B cell (primary cell): ENCODE results near the gene CYP4F11. TPM values are rescaled to one million over a fixed set of nuclear protein-coding genes. Genes with fewer than 3 reads are reported as not detected.
"Not testable (repeated sequence)": the region's sequence is repeated elsewhere in the genome, so short reads cannot be mapped to it uniquely, and the experiment has no call there.

Experiments
- ATAC-seq: fragments of 200-7000 bp; cut with Tn5 transposase; one replicate; pipeline ENCODE4 v1.10.0; 2021; ENCODE audit warnings: low read depth, mild to moderate bottlenecking, moderate number of reproducible peaks, moderate library complexity
- CTCF ChIA-PET: fragments of 350-600 bp; sonication (Branson Sonifier 250); formaldehyde crosslinking; loops from one replicate; lab custom pipeline; 2021; ENCODE audit warnings: antibody characterized with exemption, inconsistent platforms; lab: Charles Lee
- POLR2A ChIA-PET: fragments of 350-600 bp; sonication (Branson Sonifier 250); formaldehyde crosslinking; loops from one replicate; lab custom pipeline; 2021; ENCODE audit warnings: antibody characterized with exemption; lab: Charles Lee
- DNase-seq: peaks from one replicate; pipeline ENCODE4 v3.0.0; 2013
- H2AFZ ChIP-seq: 2 replicates; pipeline ENCODE4 v1.6.1; 2012; ENCODE audit warnings: mild to moderate bottlenecking, low read depth, low read length; ENCODE audit not compliant: insufficient read depth, poor library complexity, severe bottlenecking
- H3K27ac ChIP-seq, 2 donors: 1 replicate in 1 of 2; 2 replicates in 1 of 2; pipeline ENCODE4 v1.5.1; 2012 to 2013; ENCODE audit warnings: low read length in 2 of 2, mild to moderate bottlenecking in 2 of 2, moderate library complexity in 1 of 2
- H3K27me3 ChIP-seq, 4 experiments: fragments of 200-600 bp in 1 of 4; sonication (generic) in 1 of 4; replicated peaks in 1 of 4; 1 replicate in 2 of 4; 2 replicates in 2 of 4; pipeline versions ENCODE4 v1.6.1 to v1.7.0; 2013 to 2016; ENCODE audit warnings: low read length in 3 of 4, mild to moderate bottlenecking in 2 of 4, mixed read lengths in 1 of 4, moderate library complexity in 1 of 4; ENCODE audit not compliant: insufficient read depth in 4 of 4, control insufficient read depth in 3 of 4; ENCODE audit errors: control extremely low read depth in 1 of 4
- H3K36me3 ChIP-seq, 2 experiments: replicated peaks in 1 of 2; 1 replicate in 1 of 2; 2 replicates in 1 of 2; pipeline versions ENCODE4 v1.6.1 to v1.7.1; 2013; ENCODE audit warnings: low read length in 1 of 2; ENCODE audit not compliant: insufficient read depth in 2 of 2, control insufficient read depth in 1 of 2; ENCODE audit errors: control extremely low read depth in 1 of 2, extremely low read depth in 1 of 2
- H3K4me1 ChIP-seq, 2 donors: fragments of 200-600 bp in 1 of 2; sonication (generic) in 1 of 2; 1 replicate in 1 of 2; 2 replicates in 1 of 2; pipeline versions ENCODE4 v1.5.1 to v1.6.1; 2013 to 2017; ENCODE audit warnings: low read length in 2 of 2; ENCODE audit not compliant: control insufficient read depth in 2 of 2, insufficient read depth in 2 of 2
- H3K4me2 ChIP-seq: replicated peaks from 2 replicates; pipeline ENCODE3; 2012; ENCODE audit warnings: mild to moderate bottlenecking, low read depth, low read length; ENCODE audit not compliant: poor library complexity, severe bottlenecking
- H3K4me3 ChIP-seq, 5 experiments: fragments of 200-600 bp in 1 of 5; sonication (generic) in 1 of 5; 1 replicate in 3 of 5; 2 replicates in 2 of 5; pipeline versions ENCODE4 v1.5.1 to v1.7.0; 2011 to 2016; ENCODE audit warnings: low read length in 4 of 5, mild to moderate bottlenecking in 4 of 5, low read depth in 2 of 5, control low read depth in 1 of 5, moderate library complexity in 1 of 5; ENCODE audit not compliant: insufficient read depth in 1 of 5; ENCODE audit errors: control extremely low read depth in 1 of 5, extremely low read depth in 1 of 5
- H3K79me2 ChIP-seq: fragments of 200-600 bp; sonication (generic); one replicate; pipeline ENCODE4 v1.6.0; 2016; ENCODE audit warnings: low read length; ENCODE audit not compliant: control insufficient read depth, insufficient read depth
- H3K9ac ChIP-seq: fragments of 200-600 bp; sonication (generic); 2 replicates; pipeline ENCODE4 v1.6.1; 2017; ENCODE audit warnings: mild to moderate bottlenecking, low read length, moderate library complexity
- H3K9me3 ChIP-seq, 3 donors: one replicate each; pipeline versions ENCODE4 v1.6.1 to v1.7.1; 2013; ENCODE audit warnings: low read length in 2 of 3; ENCODE audit not compliant: control insufficient read depth in 2 of 3, insufficient read depth in 1 of 3; ENCODE audit errors: control extremely low read depth in 1 of 3
- H4K20me1 ChIP-seq: 2 replicates; pipeline ENCODE4 v1.6.0; 2012; ENCODE audit warnings: mild to moderate bottlenecking, low read length; ENCODE audit not compliant: insufficient read depth, control insufficient read depth, poor library complexity, severe bottlenecking
- H3K27ac Mint-ChIP-seq: one replicate; pipeline ENCODE4 v1.8.0; 2021; ENCODE audit warnings: mixed read lengths
- H3K27me3 Mint-ChIP-seq: one replicate; pipeline ENCODE4 v1.8.0; 2021; ENCODE audit warnings: mixed read lengths
- H3K4me1 Mint-ChIP-seq: one replicate; pipeline ENCODE4 v1.8.0; 2021; ENCODE audit warnings: mixed read lengths
- H3K4me3 Mint-ChIP-seq: one replicate; pipeline ENCODE4 v1.8.0; 2021; ENCODE audit warnings: mixed read lengths
- H3K9me3 Mint-ChIP-seq: one replicate; pipeline ENCODE4 v1.8.0; 2022; ENCODE audit warnings: mixed read lengths; ENCODE audit not compliant: insufficient read depth
- CTCF ChIP-seq: fragments of 200-600 bp; IDR thresholded peaks from one replicate; pipeline ENCODE4 v1.8.0; 2022; ENCODE audit warnings: antibody characterized with exemption, mild to moderate bottlenecking
- EZH2 ChIP-seq: IDR thresholded peaks from 2 replicates; pipeline ENCODE4 v1.6.1; 2012; ENCODE audit warnings: borderline replicate concordance, low read depth, mild to moderate bottlenecking, moderate library complexity, low read length; ENCODE audit not compliant: insufficient read depth, poor library complexity, severe bottlenecking
- WGBS: methylation state at CpG from one replicate; pipeline ENCODE4 v1.1.5; 2013; ENCODE audit warnings: missing lambda C conversion rate; ENCODE audit not compliant: insufficient coverage; 5-methylcytosine and 5-hydroxymethylcytosine counted together
- intact Hi-C: fragments of 100-400 bp; cut with micrococcal nuclease; formaldehyde crosslinking; loops from one replicate; pipeline ENCODE4 v1.10.0; 2022
- polyA plus RNA-seq: library from polyadenylated mRNA; depleted of rRNA; stranded (reverse); fragments of >200 nt; gene quantifications from 2 replicates; pipeline ENCODE4 v1.2.3, GENCODE V29; 2012
- total RNA-seq, 2 donors: library from RNA; stranded (reverse); fragments of 120-200 nt in 1 of 2; gene quantifications; 1 replicate in 1 of 2; 2 replicates in 1 of 2; pipeline versions ENCODE4 v1.2.3 to v1.2.4, GENCODE V29; 2013 to 2022

CYP4F11 gene
- total and polyA plus RNA-seq, 2 donors (not counting 1 experiment from before 2014, with no cell fraction given): not detected

DNA sequence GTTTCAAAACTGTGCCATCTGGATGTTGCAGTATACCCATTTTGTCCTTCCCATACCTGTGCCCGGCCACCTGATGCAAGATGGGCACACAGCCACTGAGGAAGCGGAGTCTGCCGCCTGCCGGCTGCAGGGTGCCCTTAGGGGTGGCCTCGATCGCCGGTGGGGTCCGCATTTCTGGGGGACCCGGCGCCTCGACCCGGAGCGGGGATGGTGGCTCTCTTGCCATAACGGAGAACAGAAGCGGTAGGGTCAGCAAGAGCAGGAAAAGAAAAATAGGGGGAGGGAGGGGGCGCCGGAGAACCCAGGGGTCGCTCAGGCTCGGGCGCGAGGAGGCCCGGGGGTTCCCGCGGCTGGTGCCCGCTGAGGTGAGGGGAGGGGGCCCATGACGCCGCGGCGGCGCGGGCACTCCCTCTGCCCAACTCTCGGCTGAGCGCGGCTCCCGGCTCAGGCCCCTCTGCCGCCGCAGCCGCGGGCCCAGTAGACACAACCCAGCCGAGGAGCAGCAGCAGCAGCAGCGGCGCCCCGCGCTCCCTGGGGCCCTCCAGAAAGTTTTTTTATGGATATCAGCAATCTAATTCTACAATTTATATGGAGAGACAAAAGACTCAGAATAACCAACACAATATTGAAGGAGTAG is 22.6 kb downstream of the CYP4F11 start:
- no peaks in the 10 kb centered on the region for H3K36me3 ChIP-seq
- no peak overlapping the region for H3K4me3 ChIP-seq
- WGBS: 3% methylated on average over 40 of the region's 44 CpGs
- no peak overlapping the region for H3K9ac ChIP-seq
- no peaks in the 10 kb centered on the region for H3K4me1 ChIP-seq
- H3K27ac Mint-ChIP-seq: no peak overlapping the region
- ChIA-PET POLR2A (no interaction called here), CTCF (no interaction called here)
- H3K27me3 Mint-ChIP-seq: peaks cover 52% of the 10 kb centered on the region
- H3K27ac ChIP-seq: no peak overlapping the region
- TF ChIP-seq CTCF (no peak), EZH2 (no peak)
- no peak for ATAC-seq
- peaks cover 1% of the 10 kb centered on the region for H3K4me1 Mint-ChIP-seq
- H3K27me3 ChIP-seq: peaks cover 0 to 28% (median 23%) of the 10 kb centered on the region in 4 experiments
- no peak overlapping the region for H2AFZ ChIP-seq
- H3K79me2 ChIP-seq: no peaks in the 10 kb centered on the region
- H3K9me3 ChIP-seq: peaks cover 2 to 16% (median 9%) of the 10 kb centered on the region in 3 donors
- peaks cover 4% of the 10 kb centered on the region for H3K9me3 Mint-ChIP-seq
- no peaks in the 10 kb centered on the region for H4K20me1 ChIP-seq
- no peak for DNase-seq
- intact Hi-C loops: no loop called here
- H3K4me3 Mint-ChIP-seq: no peak overlapping the region
- no peak overlapping the region for H3K4me2 ChIP-seq

DNA sequence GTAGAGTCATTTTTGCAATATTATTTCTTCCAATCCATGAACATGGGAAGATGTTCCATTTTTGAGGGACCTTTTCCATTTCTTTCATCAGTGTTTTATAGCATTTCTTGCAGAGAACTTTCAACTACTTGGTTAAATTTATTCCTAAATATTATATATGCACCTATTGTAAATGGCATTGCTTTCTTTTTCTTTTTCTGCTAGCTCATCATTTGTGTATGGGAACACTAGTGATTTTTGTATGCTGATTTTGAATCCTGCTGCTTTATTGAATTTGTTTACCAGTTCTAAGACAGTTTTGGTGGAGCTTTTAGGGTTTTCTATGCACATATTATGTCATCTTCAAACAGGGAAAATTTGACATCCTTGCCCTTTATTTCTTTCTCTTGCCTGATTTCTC is 29.3 kb downstream of the CYP4F11 start:
- no peaks in the 10 kb centered on the region for H3K36me3 ChIP-seq
- no peaks in the 10 kb centered on the region for H4K20me1 ChIP-seq
- peaks cover 0 to 3% (median 0%) of the 10 kb centered on the region in 3 donors for H3K9me3 ChIP-seq
- H2AFZ ChIP-seq: no peak overlapping the region
- no peaks in the 10 kb centered on the region for H3K9me3 Mint-ChIP-seq
- H3K4me1 ChIP-seq: no peaks in the 10 kb centered on the region
- H3K27ac Mint-ChIP-seq: no peak overlapping the region
- no peak overlapping the region for H3K9ac ChIP-seq
- ChIA-PET POLR2A (no interaction called here), CTCF (no interaction called here)
- H3K27ac ChIP-seq: no peak overlapping the region
- H3K4me3 ChIP-seq: no peak overlapping the region
- H3K4me1 Mint-ChIP-seq: peaks cover 4% of the 10 kb centered on the region
- peaks cover 0 to 29% (median 8%) of the 10 kb centered on the region in 4 experiments for H3K27me3 ChIP-seq
- no peak for ATAC-seq
- no peaks in the 10 kb centered on the region for H3K79me2 ChIP-seq
- H3K27me3 Mint-ChIP-seq: peaks cover 47% of the 10 kb centered on the region
- H3K4me3 Mint-ChIP-seq: no peak overlapping the region
- no peak for DNase-seq
- no peak for TF ChIP-seq EZH2
- TF ChIP-seq CTCF: no peak
- intact Hi-C loops: no loop called here
- no peak overlapping the region for H3K4me2 ChIP-seq

DNA sequence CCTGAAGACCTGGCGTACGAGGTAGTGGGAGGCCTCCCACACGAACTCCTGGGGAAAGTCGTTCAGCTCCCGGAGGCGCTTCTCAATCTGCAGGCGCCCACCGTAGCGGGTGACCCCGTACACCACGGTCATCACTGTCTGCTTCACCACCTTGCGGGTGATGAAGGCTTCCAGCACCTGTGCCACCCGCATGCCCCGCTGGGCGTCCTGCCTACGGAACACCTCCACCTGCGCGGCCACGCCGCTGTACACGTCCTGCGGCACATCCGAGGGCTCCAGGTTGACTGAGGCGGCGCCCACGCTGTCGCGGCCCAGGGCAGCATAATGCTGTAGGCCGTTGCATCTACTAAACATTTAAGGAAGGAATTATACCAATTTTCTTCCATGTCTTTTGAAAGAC is 31.4 kb downstream of the CYP4F11 start:
- intact Hi-C loops, H3K27ac ChIP-seq, DNase-seq, H4K20me1 ChIP-seq, H3K27ac Mint-ChIP-seq, H3K79me2 ChIP-seq, H3K4me1 ChIP-seq, H3K4me2 ChIP-seq, ATAC-seq, CTCF ChIA-PET, POLR2A ChIA-PET, H3K4me3 Mint-ChIP-seq, H3K9me3 ChIP-seq, H3K9ac ChIP-seq, H2AFZ ChIP-seq, H3K4me1 Mint-ChIP-seq, H3K9me3 Mint-ChIP-seq, H3K36me3 ChIP-seq, H3K4me3 ChIP-seq: not testable (repeated sequence)
- WGBS: 95% methylated on average over 12 of the region's 29 CpGs
- H3K27me3 ChIP-seq: peaks cover 0 to 22% (median 10%) of the 10 kb centered on the region in 4 experiments
- peaks cover 46% of the 10 kb centered on the region for H3K27me3 Mint-ChIP-seq
